Loucy (cell line): ENCODE measurements around the gene RASSF9.

Source experiments
- EZH2phosphoT487 ChIP-seq: fragments of 200-600 bp; IDR thresholded peaks from 2 replicates; pipeline ENCODE4 v1.6.1; 2018; ENCODE audit warnings: antibody characterized with exemption, mild to moderate bottlenecking, moderate library complexity, borderline replicate concordance
- TF ChIP-seq, protein P1 (sequence below): fragments of 200-600 bp; sonication (generic); conservative IDR thresholded peaks from 2 replicates; pipeline ENCODE4 v1.5.1; 2014; ENCODE audit warnings: mild to moderate bottlenecking, antibody characterized with exemption, low read length

DNA sequence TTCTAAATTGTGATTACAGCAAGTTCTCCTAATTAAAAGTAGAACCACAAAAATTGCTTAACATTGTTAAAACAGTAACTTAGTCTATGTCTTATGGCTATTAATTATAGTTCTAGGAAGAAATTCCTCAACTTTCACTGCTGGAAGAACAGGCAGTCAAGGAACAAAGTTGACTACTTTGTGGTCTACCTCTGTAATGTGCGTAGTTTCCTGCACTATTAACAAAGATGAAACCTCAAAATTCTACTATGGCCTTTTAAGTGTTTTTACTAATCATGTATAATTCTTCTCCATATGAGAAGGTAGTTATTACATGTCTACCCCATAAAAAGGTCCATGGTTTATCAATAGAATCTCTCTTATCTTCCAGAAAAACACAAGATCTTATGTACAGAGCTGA, 7.6 kb downstream of the RASSF9 start:
- TF ChIP-seq, protein P1, sequence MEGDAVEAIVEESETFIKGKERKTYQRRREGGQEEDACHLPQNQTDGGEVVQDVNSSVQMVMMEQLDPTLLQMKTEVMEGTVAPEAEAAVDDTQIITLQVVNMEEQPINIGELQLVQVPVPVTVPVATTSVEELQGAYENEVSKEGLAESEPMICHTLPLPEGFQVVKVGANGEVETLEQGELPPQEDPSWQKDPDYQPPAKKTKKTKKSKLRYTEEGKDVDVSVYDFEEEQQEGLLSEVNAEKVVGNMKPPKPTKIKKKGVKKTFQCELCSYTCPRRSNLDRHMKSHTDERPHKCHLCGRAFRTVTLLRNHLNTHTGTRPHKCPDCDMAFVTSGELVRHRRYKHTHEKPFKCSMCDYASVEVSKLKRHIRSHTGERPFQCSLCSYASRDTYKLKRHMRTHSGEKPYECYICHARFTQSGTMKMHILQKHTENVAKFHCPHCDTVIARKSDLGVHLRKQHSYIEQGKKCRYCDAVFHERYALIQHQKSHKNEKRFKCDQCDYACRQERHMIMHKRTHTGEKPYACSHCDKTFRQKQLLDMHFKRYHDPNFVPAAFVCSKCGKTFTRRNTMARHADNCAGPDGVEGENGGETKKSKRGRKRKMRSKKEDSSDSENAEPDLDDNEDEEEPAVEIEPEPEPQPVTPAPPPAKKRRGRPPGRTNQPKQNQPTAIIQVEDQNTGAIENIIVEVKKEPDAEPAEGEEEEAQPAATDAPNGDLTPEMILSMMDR = no peak
- no peak for TF ChIP-seq EZH2phosphoT487
